TTC549 (cell line): ENCODE measurements around the gene CTRB1.
"Not testable (repeated sequence)": the region's sequence is repeated elsewhere in the genome, so short reads cannot be mapped to it uniquely, and the experiment has no call there.

Experiments used
- FAIRE-seq: peaks from 2 replicates; lab custom pipeline; 2012; peaks lifted over from hg19 to GRCh38; lab: Jason Lieb, UNC

CTRB1 gene

DNA sequence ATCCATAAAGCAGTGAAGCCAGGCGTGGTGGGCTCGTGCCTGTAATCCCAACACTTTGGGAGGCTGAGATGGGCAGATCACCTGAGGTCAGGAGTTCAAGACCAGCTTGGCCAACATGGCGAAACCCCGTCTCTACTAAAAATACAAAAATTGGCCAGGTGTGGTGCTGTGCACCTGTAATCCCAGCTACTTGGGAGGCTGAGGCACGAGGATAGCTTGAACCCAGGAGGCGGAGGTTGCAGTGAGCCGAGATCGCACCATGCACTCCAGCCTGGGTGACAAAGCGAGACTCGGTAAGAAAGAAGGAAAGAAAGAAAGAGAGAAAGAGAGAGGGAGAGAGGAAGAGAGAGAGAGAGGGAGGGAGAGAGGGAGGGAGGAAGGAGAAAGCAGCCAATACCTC lies 53.8 kb downstream of the CTRB1 start:
- not testable (repeated sequence) for FAIRE-seq

DNA sequence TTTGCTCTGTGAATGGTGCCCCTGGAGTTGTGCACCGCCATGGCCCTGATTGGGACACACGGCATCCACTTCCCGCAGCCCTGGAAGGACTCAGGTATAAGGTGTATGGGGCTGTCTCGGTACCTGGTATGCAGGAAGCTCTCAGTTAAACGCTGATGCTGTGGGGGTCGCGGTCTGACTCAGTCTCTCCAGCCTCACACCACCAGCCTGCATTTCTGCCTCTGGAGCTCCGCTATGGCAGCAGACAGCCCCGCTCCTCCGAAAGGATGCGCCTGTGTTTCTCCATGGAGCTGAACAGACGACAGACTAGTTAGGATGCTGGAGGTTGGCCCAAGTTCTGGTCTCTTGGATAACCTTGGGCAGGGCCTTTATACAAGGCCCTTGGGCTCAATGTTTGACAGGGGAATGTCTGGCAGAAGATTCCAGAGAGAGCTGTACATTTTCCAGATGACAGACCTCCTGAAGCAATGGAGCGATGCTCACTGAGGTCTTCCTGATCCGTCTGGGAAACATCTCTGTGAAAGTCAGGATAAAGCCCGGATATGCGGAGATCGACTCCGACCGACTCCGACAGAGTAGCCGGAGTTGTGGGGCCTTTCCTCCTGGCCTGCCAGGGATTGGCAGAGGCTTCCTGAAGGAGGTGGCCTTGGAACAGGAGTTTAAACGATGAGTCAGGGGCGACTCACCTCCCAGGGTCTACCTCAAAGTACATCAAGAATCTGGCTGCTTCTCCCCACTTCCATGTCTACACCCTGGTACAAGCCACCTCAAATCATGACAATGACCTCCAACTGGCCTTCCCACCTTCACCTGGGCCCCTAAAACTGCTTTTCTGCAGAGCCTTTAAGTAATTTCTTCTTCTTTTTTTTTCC lies 54.5 kb downstream of the CTRB1 start:
- no peak for FAIRE-seq
